ENCODE results near the gene MYB. TPM values are rescaled to one million over a fixed set of nuclear protein-coding genes. Genes with fewer than 3 reads are reported as not detected.

The MYB gene
- total and polyA plus RNA-seq, 2 donors from 2014 or later: 1.3 TPM; not detected in 1

- H3K27me3 ChIP-seq (ENCODE audit: control insufficient read depth, insufficient read depth, low read length): no peaks in the 10 kb centered on the region
- TF ChIP-seq CTCF (IDR thresholded peaks at IDR 0.05; ENCODE audit: borderline replicate concordance, extremely low read depth, insufficient read depth): no peak
- intact Hi-C loops (cut with DNase I): no loop called here
- no peaks in the 10 kb centered on the region for H3K36me3 ChIP-seq (ENCODE audit: control insufficient read depth in 2 of 3, insufficient read depth in 3 of 3, low read length in 3 of 3)
- H3K9me3 ChIP-seq (ENCODE audit: control insufficient read depth in 2 of 3, insufficient read depth in 1 of 3, low read length in 3 of 3): no peaks in the 10 kb centered on the region
- H3K9ac ChIP-seq (ENCODE audit: low read length in 3 of 3): no peak overlapping the region
- no peaks in the 10 kb centered on the region for H3K4me1 ChIP-seq (ENCODE audit: control insufficient read depth in 2 of 3, insufficient read depth in 2 of 3, low read depth in 1 of 3, low read length in 3 of 3)
- no peak overlapping the region for H3K4me3 ChIP-seq (ENCODE audit: low read length in 3 of 3)
- FAIRE-seq (no peak), DNase-seq (no peak)
- no peak overlapping the region for H3K27ac ChIP-seq (ENCODE audit: low read depth in 2 of 2, low read length in 2 of 2)
These were observed 49.8 kb downstream of the MYB start for GRCh38 chr6:135230711-135231468.

- H3K36me3 ChIP-seq (ENCODE audit: control insufficient read depth in 2 of 3, insufficient read depth in 3 of 3, low read length in 3 of 3): no peaks in the 10 kb centered on the region
- intact Hi-C loops (cut with DNase I): no loop called here
- no peak for FAIRE-seq
- no peaks in the 10 kb centered on the region for H3K27me3 ChIP-seq (ENCODE audit: control insufficient read depth, insufficient read depth, low read length)
- no peak overlapping the region for H3K9ac ChIP-seq (ENCODE audit: low read length in 3 of 3)
- no peaks in the 10 kb centered on the region for H3K9me3 ChIP-seq (ENCODE audit: control insufficient read depth in 2 of 3, insufficient read depth in 1 of 3, low read length in 3 of 3)
- no peak overlapping the region for H3K4me3 ChIP-seq (ENCODE audit: low read length in 3 of 3)
- DNase-seq: no peak
- no peak overlapping the region for H3K27ac ChIP-seq (ENCODE audit: low read depth in 2 of 2, low read length in 2 of 2)
- no peak for TF ChIP-seq CTCF (IDR thresholded peaks at IDR 0.05; ENCODE audit: borderline replicate concordance, extremely low read depth, insufficient read depth)
- H3K4me1 ChIP-seq (ENCODE audit: control insufficient read depth in 2 of 3, insufficient read depth in 2 of 3, low read depth in 1 of 3, low read length in 3 of 3): no peaks in the 10 kb centered on the region
These were observed 50.3 kb downstream of the MYB start for GRCh38 chr6:135231469-135231844.

- no peaks in the 10 kb centered on the region for H3K36me3 ChIP-seq (ENCODE audit: control insufficient read depth in 2 of 3, insufficient read depth in 3 of 3, low read length in 3 of 3)
- H3K27me3 ChIP-seq (ENCODE audit: control insufficient read depth, insufficient read depth, low read length): no peaks in the 10 kb centered on the region
- H3K9me3 ChIP-seq (ENCODE audit: control insufficient read depth in 2 of 3, insufficient read depth in 1 of 3, low read length in 3 of 3): no peaks in the 10 kb centered on the region
- no peak for TF ChIP-seq CTCF (IDR thresholded peaks at IDR 0.05; ENCODE audit: borderline replicate concordance, extremely low read depth, insufficient read depth)
- DNase-seq (peak in 2 of 5 donors; percentile 3 to 40), FAIRE-seq (no peak)
- H3K4me1 ChIP-seq (ENCODE audit: control insufficient read depth in 2 of 3, insufficient read depth in 2 of 3, low read depth in 1 of 3, low read length in 3 of 3): no peaks in the 10 kb centered on the region
- no peak overlapping the region for H3K4me3 ChIP-seq (ENCODE audit: low read length in 3 of 3)
- H3K9ac ChIP-seq (ENCODE audit: low read length in 3 of 3): no peak overlapping the region
- H3K27ac ChIP-seq (ENCODE audit: low read depth in 2 of 2, low read length in 2 of 2): no peak overlapping the region
- intact Hi-C loops (cut with DNase I): no loop called here
These were observed 52.8 kb downstream of the MYB start for GRCh38 chr6:135233686-135234491.
